ENCODE data around the gene MYO5B.
A peak's percentile ranks its signal among the peaks of the same experiment; 100 is the strongest.

MYO5B gene

GRCh38 chr18:50143886-50144285, 51.1 kb downstream of the MYO5B start:
- DNase-seq, result no peak

- no peak for DNase-seq
These were observed 51.7 kb downstream of the MYO5B start for GRCh38 chr18:50143294-50143693.

- no peak for DNase-seq
These were observed 52.4 kb downstream of the MYO5B start for GRCh38 chr18:50142441-50143120.

- no peak for DNase-seq
These were observed 56.5 kb downstream of the MYO5B start for GRCh38 chr18:50138181-50139064.

GRCh38 chr18:50135903-50136302, 59.0 kb downstream of the MYO5B start:
- DNase-seq, result no peak

GRCh38 chr18:50133526-50133925, 61.4 kb downstream of the MYO5B start:
- DNase-seq, result no peak

- no peak for DNase-seq
These were observed 63.4 kb downstream of the MYO5B start for GRCh38 chr18:50131591-50131990.

- peak; percentile 54 for DNase-seq
These were observed 66.3 kb downstream of the MYO5B start for GRCh38 chr18:50128506-50129271.

- no peak for DNase-seq
These were observed 67.3 kb downstream of the MYO5B start for GRCh38 chr18:50127516-50128210.

- DNase-seq, result peak; percentile 63
These were observed 68.5 kb downstream of the MYO5B start for GRCh38 chr18:50126471-50126870.

- no peak for DNase-seq
These were observed 69.5 kb downstream of the MYO5B start for GRCh38 chr18:50125456-50125855.

- DNase-seq, result no peak
These were observed 75.7 kb downstream of the MYO5B start for GRCh38 chr18:50119296-50119695.

GRCh38 chr18:50117863-50118262, 77.1 kb downstream of the MYO5B start:
- DNase-seq, result no peak

GRCh38 chr18:50115095-50115494, 79.9 kb downstream of the MYO5B start:
- DNase-seq, result no peak

GRCh38 chr18:50114448-50114847, 80.5 kb downstream of the MYO5B start:
- DNase-seq, result no peak

GRCh38 chr18:50113726-50114125, 81.2 kb downstream of the MYO5B start:
- no peak for DNase-seq

- no peak for DNase-seq
These were observed 83.5 kb downstream of the MYO5B start for GRCh38 chr18:50111398-50111797.

- DNase-seq, result no peak
These were observed 87.4 kb downstream of the MYO5B start for GRCh38 chr18:50107468-50107977.

- no peak for DNase-seq
These were observed 89.9 kb downstream of the MYO5B start for GRCh38 chr18:50105027-50105426.

GRCh38 chr18:50104421-50104820, 90.5 kb downstream of the MYO5B start:
- no peak for DNase-seq

GRCh38 chr18:50099725-50100407, 95.1 kb downstream of the MYO5B start:
- no peak for DNase-seq

- DNase-seq, result no peak
These were observed 97.2 kb downstream of the MYO5B start for GRCh38 chr18:50097702-50098101.

Measured in retina (tissue), 1 donor.